GM04504 (cell line): ENCODE results near the gene TMEM252.
A peak's percentile ranks its signal among the peaks of the same experiment; 100 is the strongest.

ENCODE experiments used
- DNase-seq: peaks from one replicate; pipeline ENCODE4 v3.0.0-alpha.2; 2012; ENCODE audit warnings: low read depth

TMEM252 gene

GRCh38 chr9:68540712-68541535 is at the start of gene TMEM252:
TMEM252 (minus strand) TSS chr9:68540883; CDS start chr9:68540814, 69 bp downstream.
- no peak for DNase-seq

GRCh38 chr9:68585034-68585761 is 44.5 kb upstream of the TMEM252 start:
- no peak for DNase-seq

- DNase-seq, result peak; percentile 60
Measured at GRCh38 chr9:68584189-68585033, 43.7 kb upstream of the TMEM252 start.

- DNase-seq, result no peak
Measured at GRCh38 chr9:68581696-68582095, 41.0 kb upstream of the TMEM252 start.

- no peak for DNase-seq
Measured at GRCh38 chr9:68577774-68578591, 37.3 kb upstream of the TMEM252 start.

GRCh38 chr9:68575817-68576216 is 35.1 kb upstream of the TMEM252 start:
- DNase-seq, result no peak

GRCh38 chr9:68574150-68574549 is 33.5 kb upstream of the TMEM252 start:
- no peak for DNase-seq

GRCh38 chr9:68567565-68567964 is 26.9 kb upstream of the TMEM252 start:
- DNase-seq, result no peak

- DNase-seq, result no peak
Measured at GRCh38 chr9:68562461-68562860, 21.8 kb upstream of the TMEM252 start.

- DNase-seq, result no peak
Measured at GRCh38 chr9:68560071-68560844, 19.6 kb upstream of the TMEM252 start.

GRCh38 chr9:68558545-68558944 is 17.9 kb upstream of the TMEM252 start:
- no peak for DNase-seq

GRCh38 chr9:68555437-68556150 is 14.9 kb upstream of the TMEM252 start:
- DNase-seq, result no peak

- no peak for DNase-seq
Measured at GRCh38 chr9:68552700-68553476, 12.2 kb upstream of the TMEM252 start.

- DNase-seq, result no peak
Measured at GRCh38 chr9:68551191-68551590, 10.5 kb upstream of the TMEM252 start.

GRCh38 chr9:68548241-68548640 is 7.6 kb upstream of the TMEM252 start:
- no peak for DNase-seq

GRCh38 chr9:68547417-68547816 is 6.7 kb upstream of the TMEM252 start:
- DNase-seq, result no peak

GRCh38 chr9:68546596-68547390 is 6.1 kb upstream of the TMEM252 start:
- no peak for DNase-seq

GRCh38 chr9:68545033-68545705 is 4.5 kb upstream of the TMEM252 start:
- DNase-seq, result no peak
